ENCODE results near the gene SPAG9.

- no peak for TF ChIP-seq POLR2A (IDR thresholded peaks at IDR 0.05; ENCODE audit: low read depth, low read length)
- TF ChIP-seq POLR2AphosphoS5 (IDR thresholded peaks at IDR 0.05; ENCODE audit: low read depth, low read length), result no peak
Measured at GRCh38 chr17:50993544-50993943, 127.1 kb downstream of the SPAG9 start.

Measured in GM12892 (cell line).